ENCODE data around the gene SLC22A23.

Gene SLC22A23

DNA sequence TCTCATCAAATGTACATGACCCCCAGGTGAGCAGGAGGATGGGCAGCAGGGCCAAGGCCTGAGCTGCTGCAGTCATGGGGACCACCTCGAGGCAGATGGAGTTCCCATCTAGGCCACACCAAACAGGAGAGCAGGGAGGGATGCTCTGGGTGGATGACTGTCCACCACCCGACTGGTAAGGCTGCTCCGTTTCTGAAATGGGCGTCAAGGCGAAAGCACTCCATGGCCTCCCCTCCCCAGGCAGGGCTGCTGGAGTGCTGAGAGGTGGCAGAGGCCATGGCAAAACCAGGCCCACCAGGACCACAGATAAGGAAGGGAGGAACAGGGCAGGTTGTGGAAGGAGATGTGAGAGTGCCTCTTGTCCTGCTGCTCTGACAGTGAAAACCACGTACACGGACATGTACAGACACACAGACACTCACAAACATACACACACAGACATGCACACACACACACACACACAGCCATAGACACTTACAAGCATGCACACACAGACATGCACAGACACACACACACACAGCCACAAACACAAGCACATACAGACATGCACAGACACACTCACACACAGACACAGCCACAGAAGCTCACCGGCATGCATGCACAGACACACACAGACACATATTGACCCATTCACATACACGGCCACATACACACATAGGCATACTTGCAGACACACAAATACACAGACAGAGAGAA lies 104.9 kb downstream of the SLC22A23 start:
- DNase-seq (ENCODE audit: low spot score) = no peak

DNA sequence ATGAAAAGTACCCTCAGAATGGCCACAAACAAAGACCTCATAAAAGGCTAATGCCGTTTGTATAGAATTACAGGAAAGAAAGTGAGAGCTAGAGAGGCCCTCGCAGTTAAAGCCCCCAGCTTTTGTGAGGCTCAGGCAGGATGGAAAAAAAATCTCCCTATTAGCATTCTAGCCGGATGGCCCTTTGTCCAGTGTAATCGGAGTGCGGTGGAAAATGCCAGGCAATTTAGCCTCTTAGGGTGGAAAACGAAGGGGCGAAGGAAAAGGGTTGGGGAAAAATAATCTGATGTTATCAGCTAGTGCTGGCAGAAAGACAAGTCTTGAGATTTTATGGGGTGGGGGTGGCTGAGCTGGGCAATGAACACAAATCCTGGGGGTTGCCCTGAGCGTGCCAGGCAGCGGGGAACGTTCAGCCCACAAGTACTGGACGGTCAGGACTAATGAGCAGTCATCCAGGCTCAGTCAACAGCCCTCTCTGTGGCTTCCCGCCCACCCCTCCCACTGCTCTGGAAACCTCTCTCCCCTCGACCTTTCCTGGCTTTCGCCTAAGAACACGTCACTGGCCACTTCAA lies 105.7 kb downstream of the SLC22A23 start:
- peak; percentile 74 for DNase-seq (ENCODE audit: low spot score)

GRCh38 chr6:3350252-3350796 lies 106.5 kb downstream of the SLC22A23 start:
- DNase-seq (ENCODE audit: low spot score) = no peak

- DNase-seq (ENCODE audit: low spot score) = no peak
Measured at GRCh38 chr6:3349388-3350251, 107.2 kb downstream of the SLC22A23 start.

DNA sequence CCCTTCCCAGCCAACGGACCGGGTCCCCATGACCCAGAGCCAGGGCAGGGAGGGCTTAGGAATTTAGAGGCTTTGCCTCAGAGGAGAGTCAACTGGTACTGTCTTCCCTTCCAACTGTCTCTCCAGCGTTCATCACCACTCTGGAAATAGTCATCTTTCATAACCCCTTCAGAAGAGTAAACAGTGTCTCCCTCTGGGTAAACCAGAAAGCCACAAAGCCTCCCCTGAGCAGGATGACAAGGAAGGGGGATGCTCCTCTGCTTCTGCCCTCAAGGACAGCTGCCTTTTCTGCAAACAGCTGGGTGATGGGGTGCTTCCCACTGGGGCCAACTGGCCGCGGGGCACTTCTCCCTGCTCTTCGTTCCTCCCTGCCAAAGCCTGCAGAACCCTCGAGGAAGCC lies 108.0 kb downstream of the SLC22A23 start:
- DNase-seq (ENCODE audit: low spot score) = no peak

GRCh38 chr6:3347826-3348225 lies 109.0 kb downstream of the SLC22A23 start:
- DNase-seq (ENCODE audit: low spot score) = no peak

GRCh38 chr6:3347247-3347646 lies 109.6 kb downstream of the SLC22A23 start:
- no peak for DNase-seq (ENCODE audit: low spot score)

DNA sequence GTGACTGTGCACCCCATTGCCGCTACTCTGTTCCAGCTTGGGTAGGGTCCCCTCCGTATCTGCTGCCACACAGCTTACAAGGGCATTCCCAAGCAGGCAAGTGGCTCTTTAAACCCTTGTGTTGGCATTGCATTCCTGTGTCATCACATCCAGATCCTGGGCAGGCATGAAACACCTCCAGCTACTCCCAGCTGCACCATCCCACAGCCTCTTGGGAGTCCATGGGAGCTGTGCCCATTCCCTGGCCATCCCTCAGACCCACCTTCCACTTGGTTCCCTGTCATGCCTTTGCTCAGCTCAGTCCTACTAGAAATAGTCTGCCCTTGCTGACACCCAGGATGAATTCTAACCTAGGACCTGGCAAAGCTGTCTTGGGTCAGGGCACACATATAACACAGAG lies 110.4 kb downstream of the SLC22A23 start:
- no peak for DNase-seq (ENCODE audit: low spot score)

DNA sequence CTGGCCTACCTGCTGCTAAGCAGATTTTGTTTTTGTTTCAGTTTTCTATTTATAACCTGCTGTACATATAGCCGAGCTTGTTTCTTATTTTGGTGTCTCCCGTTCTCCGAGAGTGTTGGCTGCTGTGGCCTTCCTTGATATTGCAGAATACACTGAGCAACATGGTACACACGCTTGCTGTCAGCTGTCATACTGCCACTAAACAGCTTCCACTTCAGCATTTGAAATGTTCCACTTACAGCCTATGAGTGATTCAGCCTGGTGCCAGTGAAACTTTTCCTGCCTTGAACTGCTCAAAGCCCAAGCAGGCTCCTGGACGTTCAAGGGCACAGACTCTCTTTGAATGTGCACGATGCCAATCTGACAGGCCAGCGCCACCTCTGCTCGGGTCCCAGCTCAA lies 111.0 kb downstream of the SLC22A23 start:
- no peak for DNase-seq (ENCODE audit: low spot score)

DNA sequence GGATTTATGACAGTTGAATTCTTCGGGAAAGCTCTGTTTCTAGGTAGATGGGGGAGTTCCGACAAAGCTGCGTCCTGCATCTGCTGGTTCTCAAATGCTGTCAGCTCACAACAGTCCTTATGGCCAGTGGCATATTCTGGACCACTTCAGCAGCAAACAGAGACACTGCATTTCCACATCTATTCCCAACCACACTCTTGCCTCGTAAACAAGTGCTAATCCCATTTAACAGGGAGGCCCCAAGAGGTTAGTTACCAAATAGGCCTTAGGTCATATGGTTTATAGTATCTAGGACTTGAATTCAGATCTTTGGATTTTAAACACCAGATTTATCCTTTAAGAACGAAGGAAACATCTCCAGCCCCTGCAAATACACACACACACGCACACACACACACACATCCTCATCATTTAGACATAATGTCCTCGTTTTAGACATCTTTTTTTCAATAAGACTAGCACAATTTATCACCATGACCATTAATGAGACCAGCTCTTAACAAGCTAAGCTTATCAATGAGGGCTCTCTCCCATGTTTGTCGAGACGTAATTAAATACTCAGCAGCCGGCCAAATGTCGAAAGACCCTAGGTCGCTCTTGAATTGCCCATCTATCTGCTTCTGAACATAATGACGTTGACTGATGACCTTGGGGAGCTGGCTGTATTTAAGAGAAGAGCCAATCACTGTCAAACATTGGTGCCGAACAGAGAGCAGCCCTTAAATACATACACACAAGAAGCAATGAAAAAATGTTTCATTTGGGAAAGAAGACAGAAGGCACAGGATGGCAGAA lies 113.6 kb downstream of the SLC22A23 start:
- no peak for DNase-seq (ENCODE audit: low spot score)

GRCh38 chr6:3341467-3341866 lies 115.4 kb downstream of the SLC22A23 start:
- no peak for DNase-seq (ENCODE audit: low spot score)

DNA sequence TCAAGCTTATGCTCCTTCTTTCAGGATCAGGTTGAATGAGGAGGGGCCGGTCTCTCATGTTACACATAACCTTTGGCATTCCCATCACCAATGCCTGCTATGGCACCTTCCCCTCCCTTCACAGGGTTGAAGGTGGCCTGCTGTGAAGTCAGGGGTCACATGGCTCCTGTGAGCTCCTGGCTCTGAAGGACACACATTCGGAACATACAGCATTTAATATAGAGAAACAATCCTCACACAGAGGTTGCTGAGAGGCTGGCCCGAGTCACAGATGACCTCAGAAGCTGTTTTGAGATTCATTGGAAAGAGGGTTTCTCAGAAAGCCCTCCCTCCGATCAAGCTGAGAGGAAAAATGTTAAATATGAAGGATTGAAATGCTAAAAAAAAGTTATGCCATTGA lies 116.0 kb downstream of the SLC22A23 start:
- no peak for DNase-seq (ENCODE audit: low spot score)

GRCh38 chr6:3340358-3340802 lies 116.5 kb downstream of the SLC22A23 start:
- no peak for DNase-seq (ENCODE audit: low spot score)

DNA sequence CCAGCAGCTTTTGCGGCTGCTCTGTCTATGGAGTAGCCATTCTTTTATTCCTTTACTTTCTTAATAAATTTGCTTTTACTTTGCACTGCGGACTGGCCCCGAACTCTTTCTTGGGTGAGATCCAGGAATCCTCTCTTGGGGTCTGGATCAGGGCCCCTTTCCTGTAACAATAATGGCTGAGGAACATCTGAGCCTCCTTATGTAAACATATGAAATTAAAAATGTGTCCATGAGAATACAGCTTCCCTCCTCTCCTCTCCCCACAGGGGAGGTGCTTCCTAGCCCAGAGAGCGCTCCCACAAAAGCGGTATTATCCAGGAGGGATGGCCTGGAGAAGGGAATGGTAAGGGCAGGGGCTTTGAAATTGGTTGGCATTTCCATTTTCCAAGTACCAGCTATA lies 117.0 kb downstream of the SLC22A23 start:
- DNase-seq (ENCODE audit: low spot score) = no peak

GRCh38 chr6:3337521-3338350 lies 119.1 kb downstream of the SLC22A23 start:
- DNase-seq (ENCODE audit: low spot score) = no peak

- DNase-seq (ENCODE audit: low spot score) = no peak
Measured at GRCh38 chr6:3336859-3337515, 119.9 kb downstream of the SLC22A23 start.

GRCh38 chr6:3336066-3336786 lies 120.6 kb downstream of the SLC22A23 start:
- DNase-seq (ENCODE audit: low spot score) = no peak

GRCh38 chr6:3335169-3335568 lies 121.7 kb downstream of the SLC22A23 start:
- DNase-seq (ENCODE audit: low spot score) = no peak

- DNase-seq (ENCODE audit: low spot score) = no peak
Measured at GRCh38 chr6:3334555-3334954, 122.3 kb downstream of the SLC22A23 start.

GRCh38 chr6:3333263-3333662 lies 123.6 kb downstream of the SLC22A23 start:
- no peak for DNase-seq (ENCODE audit: low spot score)
